Measurements from ENCODE around the gene ZNF428. TPM values are rescaled to one million over a fixed set of nuclear protein-coding genes. Genes with fewer than 3 reads are reported as not detected.

Gene ZNF428
- total and polyA plus RNA-seq, 2 of the 8 experiments (the other 6 are each of a cell fraction or from before 2014, with no cell fraction given) = 7.8 to 16.7 TPM

GRCh38 chr19:43595605-43595998 is 23.8 kb downstream of the ZNF428 start:
- Histone ChIP-seq H3K4me3 (ENCODE audit: extremely low read depth in 1 of 4, insufficient read depth in 2 of 4, low read depth in 3 of 4, low read length in 4 of 4) (peak overlapping the region; percentile 78 to 90 (median 80)), H3K9me3 (ENCODE audit: insufficient read depth in 2 of 2, low read depth in 1 of 2, low read length in 1 of 2) (no peaks in the 10 kb centered on the region), H2BK20ac (ENCODE audit: low read length) (no peak overlapping the region), H3K23me2 (ENCODE audit: low read depth, low read length) (peaks cover 16% of the 10 kb centered on the region; the same call in 1 of the 2 replicates), H3K9ac (replicated peaks in 1 of 4; ENCODE audit: extremely low read depth in 1 of 4, low read depth in 3 of 4, low read length in 3 of 4) (peak overlapping the region; percentile 34 to 75 (median 64)), H2BK5ac (ENCODE audit: low read depth, low read length) (no peak overlapping the region; the same call in 1 of the 2 replicates), H2BK120ac (replicated peaks; ENCODE audit: low read depth, low read length) (no peak overlapping the region), H4K8ac (ENCODE audit: extremely low read depth, insufficient read depth, low read length) (no peak overlapping the region), H3K4ac (replicated peaks; ENCODE audit: insufficient read length, low read depth, low read length) (no peak overlapping the region), H4K91ac (replicated peaks; ENCODE audit: insufficient read length, low read length) (no peak overlapping the region), H3K18ac (ENCODE audit: extremely low read depth, low read length) (peak overlapping the region; percentile 78; the same call in 1 of the 2 replicates), H4K20me1 (replicated peaks in 1 of 2; ENCODE audit: control insufficient read depth in 1 of 2, insufficient read depth in 2 of 2, low read length in 2 of 2) (peaks cover 3 to 5% of the 10 kb centered on the region in 2 experiments), H2AK5ac (ENCODE audit: low read depth, low read length) (no peak overlapping the region), H3K14ac (ENCODE audit: insufficient read length) (no peak overlapping the region), H3K4me1 (replicated peaks in 1 of 4; ENCODE audit: control insufficient read depth in 3 of 4, insufficient read depth in 4 of 4, low read length in 3 of 4) (peaks cover 2 to 6% (median 3%) of the 10 kb centered on the region in 4 experiments; a peak in 6 of 7 replicates), H3K4me2 (ENCODE audit: insufficient read depth in 1 of 2, low read depth in 2 of 2, low read length in 2 of 2) (peak overlapping the region; percentile 89 to 98), H3K23ac (ENCODE audit: insufficient read length) (no peak overlapping the region), H2BK12ac (ENCODE audit: low read depth, low read length) (no peak overlapping the region), H3K27ac (ENCODE audit: low read depth, low read length) (no peak overlapping the region), H3K56ac (replicated peaks; ENCODE audit: insufficient read length, low read depth, low read length) (no peak overlapping the region), H2BK15ac (ENCODE audit: low read length) (no peak overlapping the region), H3K79me1 (ENCODE audit: low read depth, low read length) (peaks cover 7% of the 10 kb centered on the region), H2AFZ (ENCODE audit: low read length) (no peak overlapping the region), H4K5ac (ENCODE audit: insufficient read length, low read depth, low read length) (no peak overlapping the region), H3K79me2 (ENCODE audit: control insufficient read depth in 1 of 2, insufficient read depth in 2 of 2, low read length in 2 of 2) (peaks cover 5 to 20% of the 10 kb centered on the region in 2 experiments), H3K27me3 (replicated peaks in 1 of 4; ENCODE audit: control insufficient read depth in 3 of 4, extremely low read depth in 1 of 4, insufficient read depth in 3 of 4, low read length in 3 of 4) (no peaks in the 10 kb centered on the region), H3K36me3 (ENCODE audit: control insufficient read depth in 2 of 4, insufficient read depth in 4 of 4, low read length in 3 of 4) (peaks cover 5 to 23% (median 11%) of the 10 kb centered on the region in 4 experiments; a peak in 5 of 8 replicates)
- DNase-seq (ENCODE audit: low read depth in 1 of 2, low spot score in 2 of 2) (peak in 1 of 2 experiments; percentile 53), FAIRE-seq (no peak)
- TF ChIP-seq TCF12 (IDR thresholded peaks at IDR 0.05; ENCODE audit: low read depth, low read length) (no peak), TAF1 (IDR thresholded peaks at IDR 0.05; ENCODE audit: low read depth, low read length) (0 out of 2 replicates have a peak, but pooled peaks have one; percentile 7), KDM5A (IDR thresholded peaks at IDR 0.05; ENCODE audit: low read length) (0 out of 2 replicates have a peak, but pooled peaks have one; percentile 12), PHF8 (conservative IDR thresholded peaks at IDR 0.05; ENCODE audit: low read depth, low read length) (peak; percentile 58; the same call in 1 of the 2 replicates)
- WGBS, 2 experiments (ENCODE audit: extremely low coverage in 1 of 2, insufficient coverage in 1 of 2, insufficient read length in 1 of 2, insufficient replicate concordance in 2 of 2, low coverage in 1 of 2, low lambda C conversion rate in 2 of 2, missing lambda C conversion rate in 1 of 2) = 5% methylated on average over 18 of the region's 18 CpGs; no CpG with 5 or more reads in 1 of the 2 experiments
- ChIA-PET CTCF (ENCODE audit: partially characterized antibody) (interaction anchor here (1.2 to 6.5 kb wide), 12 partner anchors 10 to 68 kb away, joined by 3 to 92 read pairs (median 28); partner anchors contain the start of genes ETHE1 and ZNF575), POLR2A (ENCODE audit: partially characterized antibody) (interaction anchor here (0.8 to 3.9 kb wide), 15 partner anchors 11 to 72 kb away, joined by 3 to 36 read pairs (median 5); partner anchors contain the start of genes PINLYP, XRCC1 and ZNF575)
